ENCODE measurements around the gene OR6C2.

- TF ChIP-seq, protein P1, sequence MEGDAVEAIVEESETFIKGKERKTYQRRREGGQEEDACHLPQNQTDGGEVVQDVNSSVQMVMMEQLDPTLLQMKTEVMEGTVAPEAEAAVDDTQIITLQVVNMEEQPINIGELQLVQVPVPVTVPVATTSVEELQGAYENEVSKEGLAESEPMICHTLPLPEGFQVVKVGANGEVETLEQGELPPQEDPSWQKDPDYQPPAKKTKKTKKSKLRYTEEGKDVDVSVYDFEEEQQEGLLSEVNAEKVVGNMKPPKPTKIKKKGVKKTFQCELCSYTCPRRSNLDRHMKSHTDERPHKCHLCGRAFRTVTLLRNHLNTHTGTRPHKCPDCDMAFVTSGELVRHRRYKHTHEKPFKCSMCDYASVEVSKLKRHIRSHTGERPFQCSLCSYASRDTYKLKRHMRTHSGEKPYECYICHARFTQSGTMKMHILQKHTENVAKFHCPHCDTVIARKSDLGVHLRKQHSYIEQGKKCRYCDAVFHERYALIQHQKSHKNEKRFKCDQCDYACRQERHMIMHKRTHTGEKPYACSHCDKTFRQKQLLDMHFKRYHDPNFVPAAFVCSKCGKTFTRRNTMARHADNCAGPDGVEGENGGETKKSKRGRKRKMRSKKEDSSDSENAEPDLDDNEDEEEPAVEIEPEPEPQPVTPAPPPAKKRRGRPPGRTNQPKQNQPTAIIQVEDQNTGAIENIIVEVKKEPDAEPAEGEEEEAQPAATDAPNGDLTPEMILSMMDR (IDR thresholded peaks at IDR 0.05; ENCODE audit: low read length) = no peak
- TF ChIP-seq EZH2 (optimal IDR thresholded peaks at IDR 0.05; ENCODE audit: low read depth, low read length) = no peak
These were observed 24.0 kb downstream of the OR6C2 start for GRCh38 chr12:55467836-55468235.
